Activated CD8-positive, alpha-beta memory T cell treated with anti-CD3 and anti-CD28 coated beads for 48 hours (primary cell): ENCODE measurements around the gene THYN1.

Source experiments
- DNase-seq, 3 experiments: peaks; one replicate each; pipeline ENCODE4 v3.0.0-alpha.2; 2020; ENCODE audit warnings: low read depth in 2 of 3, low spot score in 2 of 3

Gene THYN1

DNA sequence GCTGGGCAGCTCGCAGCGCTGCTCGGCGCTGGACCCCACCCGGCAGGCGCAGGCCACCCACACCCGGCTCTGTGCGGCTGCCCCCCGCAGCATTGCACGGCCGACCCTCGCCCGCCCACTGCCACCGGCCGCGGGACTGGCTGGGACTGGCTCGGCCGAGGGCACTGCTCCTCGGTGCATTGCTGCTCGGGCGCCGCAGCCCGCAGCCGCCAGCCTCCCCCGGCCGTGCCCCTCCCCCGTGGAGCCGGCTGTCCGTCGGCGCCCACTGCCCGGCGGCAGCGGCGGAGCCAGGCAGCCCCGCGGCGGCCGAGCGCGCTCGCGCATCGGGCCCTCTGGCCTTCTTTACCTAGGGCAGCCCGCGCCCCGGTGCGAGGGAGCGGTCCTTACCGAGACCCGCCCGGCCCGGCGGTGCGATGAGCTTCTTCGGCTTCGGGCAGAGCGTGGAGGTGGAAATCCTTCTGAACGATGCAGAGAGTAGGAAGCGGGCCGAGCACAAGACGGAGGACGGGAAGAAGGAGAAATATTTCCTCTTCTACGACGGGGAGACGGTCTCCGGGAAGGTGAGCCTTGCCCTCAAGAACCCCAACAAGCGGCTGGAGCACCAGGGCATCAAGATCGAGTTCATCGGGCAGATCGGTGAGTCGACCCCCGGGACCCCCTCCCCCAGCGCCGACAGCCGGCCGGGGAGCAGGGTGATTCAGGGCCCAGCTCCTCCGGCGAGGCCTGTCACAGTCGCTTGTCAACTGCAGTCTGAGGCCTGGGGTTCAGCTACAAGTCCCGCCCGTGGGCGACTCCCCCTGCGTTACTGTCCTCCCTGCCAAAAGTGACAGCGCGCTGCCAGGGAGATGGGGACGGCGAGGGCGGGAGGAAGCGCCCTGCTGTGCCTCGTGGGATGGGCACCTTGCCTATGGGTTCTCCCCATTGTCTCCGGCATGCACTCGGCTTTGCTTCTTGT is 28.2 kb downstream of the THYN1 start:
- peak; percentile 31 to 37 (median 31) for DNase-seq

DNA sequence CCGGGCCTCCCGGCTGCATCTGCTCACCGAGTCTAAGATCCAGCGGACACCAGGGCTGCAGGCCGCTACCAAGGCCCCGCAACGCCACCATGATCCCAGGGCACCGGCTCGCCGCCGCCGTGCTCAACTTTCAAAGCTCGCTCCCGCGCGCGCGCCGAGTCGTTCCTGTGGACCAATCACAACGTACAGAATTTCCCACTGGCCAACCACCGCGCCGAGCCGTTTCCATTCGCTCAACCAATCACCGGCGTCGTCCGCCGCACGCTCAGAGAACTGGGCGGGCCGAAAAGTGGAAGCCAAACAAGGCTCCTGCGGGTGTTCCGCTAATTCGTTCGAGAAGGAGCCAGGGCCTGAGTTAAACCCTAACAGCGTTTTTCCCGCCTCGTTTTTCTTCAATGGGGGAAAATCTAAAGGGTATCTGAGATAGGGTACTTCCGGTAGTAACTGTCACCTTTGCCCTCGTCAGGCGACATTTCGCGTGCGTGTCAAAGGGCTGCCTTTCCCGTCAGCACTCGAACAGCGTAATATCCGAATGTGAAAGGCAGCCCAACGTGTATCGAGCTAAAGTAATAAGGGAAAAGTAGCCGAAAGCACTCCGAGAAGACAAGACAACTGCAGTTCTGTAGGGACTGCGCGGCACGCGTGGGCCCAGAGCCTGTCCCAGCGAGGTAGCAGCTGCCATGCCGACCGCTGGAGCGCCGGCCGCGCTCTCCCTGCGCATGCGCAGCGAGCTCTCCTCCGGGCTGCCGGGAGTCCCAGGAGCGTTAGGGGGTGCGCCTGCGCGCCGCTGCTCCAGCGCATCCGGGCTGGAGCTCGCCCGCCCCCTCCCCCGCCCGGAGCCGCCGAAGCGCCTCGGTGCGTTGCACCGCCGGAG is 29.1 kb downstream of the THYN1 start, which contains the start of the genes NCAPD3 and VPS26B:
Gene NCAPD3 (minus strand): TSS at position 132 of the 874 bp plus-strand sequence. CDS start 41 bp downstream, at position 91.
Gene VPS26B (plus strand): TSS at position 836 of the 874 bp plus-strand sequence. CDS start 452 bp downstream, outside the sequence.
- DNase-seq: peak; percentile 89 to 95 (median 91)

DNA sequence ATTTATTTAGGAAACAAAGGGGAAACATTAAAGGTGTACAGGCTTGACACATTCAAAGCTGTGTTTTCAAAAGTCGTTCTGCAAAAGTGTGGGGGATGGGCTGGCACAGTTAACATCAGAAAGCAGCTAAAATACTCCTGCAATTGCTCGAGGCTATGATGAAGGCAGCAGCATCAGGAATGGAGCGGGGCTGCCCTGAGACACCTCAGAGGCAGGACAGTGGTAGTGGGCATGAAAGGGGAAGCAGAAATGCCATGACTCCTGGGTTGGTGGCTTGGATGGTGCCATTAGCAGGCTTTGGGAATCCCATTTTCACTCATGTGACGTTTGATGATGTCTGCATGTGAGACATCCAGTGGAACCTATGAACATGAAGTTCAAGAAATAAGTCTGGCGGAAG is 30.0 kb downstream of the THYN1 start:
- DNase-seq: no peak

DNA sequence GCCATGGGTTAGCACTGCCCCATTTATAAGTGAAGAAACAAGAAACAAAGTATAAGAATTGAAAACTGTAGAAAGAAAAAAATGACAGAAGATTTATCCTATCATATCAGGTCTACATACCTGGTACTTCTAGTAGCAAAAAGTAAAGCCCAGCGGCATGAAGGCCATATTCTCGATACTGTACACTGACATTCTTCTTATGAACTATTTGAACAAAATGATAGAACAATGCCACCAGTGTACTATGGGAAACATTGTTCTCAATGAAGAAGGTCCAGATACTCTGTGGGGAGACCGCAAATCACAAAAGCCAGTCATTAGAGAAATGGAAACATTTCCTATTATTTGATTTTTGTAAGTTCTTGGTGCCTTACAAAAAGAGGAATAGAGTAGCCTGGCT is 36.3 kb downstream of the THYN1 start:
- no peak for DNase-seq

DNA sequence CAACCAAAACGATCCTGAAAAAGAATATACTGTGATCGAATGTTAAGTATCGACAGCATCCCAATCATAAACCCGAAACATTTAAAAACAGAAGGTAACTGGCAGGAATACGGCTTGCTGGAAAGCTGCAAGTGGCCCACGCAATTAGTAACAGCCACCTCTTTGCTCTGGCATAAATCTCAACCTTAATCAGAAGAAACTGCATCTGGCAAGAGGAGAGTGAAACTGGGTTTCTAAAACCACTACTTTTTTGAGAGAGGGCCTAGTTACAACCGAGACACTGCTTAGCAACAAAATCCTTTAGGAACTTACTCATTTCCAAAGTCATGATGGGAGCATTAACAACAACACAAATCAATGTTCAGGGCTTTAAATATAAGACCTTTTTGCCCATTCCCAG is 37.3 kb downstream of the THYN1 start:
- no peak for DNase-seq

DNA sequence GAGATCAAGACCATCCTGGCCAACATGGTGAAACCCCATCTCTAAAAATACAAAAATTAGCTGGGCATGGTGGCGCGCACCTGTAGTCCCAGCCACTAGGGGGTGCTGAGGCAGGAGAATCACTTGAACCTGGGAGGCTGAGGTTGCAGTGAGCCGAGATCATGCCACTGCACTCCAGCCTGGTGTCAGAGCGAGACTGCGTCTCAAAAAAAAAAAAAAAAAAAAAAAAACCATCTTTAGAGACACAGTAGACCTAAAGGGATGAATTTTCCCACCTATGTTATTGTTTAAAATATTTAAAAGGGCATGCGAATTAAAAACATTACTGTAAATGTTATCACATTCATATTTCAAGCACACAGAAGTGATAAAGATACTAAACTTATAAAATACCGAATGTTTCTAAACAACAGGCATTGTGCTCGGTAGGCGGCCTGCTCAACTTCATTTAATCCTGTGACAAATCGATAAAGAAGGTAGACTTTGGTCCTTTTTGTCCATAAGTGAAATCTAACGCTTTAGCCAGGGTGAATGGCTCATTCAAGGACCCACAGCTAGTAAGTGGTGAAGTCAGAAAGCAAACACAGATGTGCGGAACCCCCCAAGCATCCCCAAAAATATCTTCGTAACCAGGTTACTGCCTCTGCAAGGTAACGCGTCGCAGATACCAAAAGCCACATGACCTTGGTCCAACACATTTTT is 45.5 kb downstream of the THYN1 start:
- DNase-seq: no peak

DNA sequence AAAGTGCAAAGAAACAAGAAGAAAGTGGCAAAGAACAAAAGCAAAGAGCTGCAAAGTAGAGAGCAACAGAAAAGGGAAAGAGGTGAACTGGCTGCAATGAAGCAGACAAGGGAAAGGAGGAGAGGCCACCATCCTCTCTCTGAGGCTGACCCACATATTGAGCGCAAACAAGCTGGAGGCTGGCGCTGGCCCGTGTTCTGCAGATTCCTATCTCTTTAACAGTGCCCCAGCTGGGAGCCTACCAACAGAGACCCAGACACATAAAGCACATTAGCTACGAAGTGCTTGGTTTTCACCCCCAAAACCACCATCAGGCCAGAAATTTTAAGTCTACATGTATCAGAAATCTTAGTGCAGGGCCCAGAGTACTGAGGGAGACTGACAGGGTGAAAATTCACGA is 47.0 kb downstream of the THYN1 start:
- no peak for DNase-seq

DNA sequence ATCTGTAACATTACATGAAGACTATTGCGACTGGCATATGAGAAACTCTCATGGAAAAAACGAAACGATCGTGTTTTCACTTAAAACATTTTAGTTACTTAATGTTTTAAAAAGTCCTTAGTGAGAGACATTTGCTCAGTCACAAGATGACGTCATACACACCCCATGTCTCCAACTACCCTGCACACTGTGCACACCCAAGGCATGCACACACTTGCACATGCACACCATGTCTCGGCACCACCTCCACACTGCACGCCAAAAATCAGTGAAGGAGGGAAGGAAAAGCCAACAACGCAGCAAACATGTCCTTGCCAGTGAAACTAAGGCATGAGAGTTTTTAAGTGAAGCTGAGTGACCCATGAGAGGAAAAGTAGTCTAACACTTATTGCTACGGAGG is 47.4 kb downstream of the THYN1 start:
- no peak for DNase-seq

DNA sequence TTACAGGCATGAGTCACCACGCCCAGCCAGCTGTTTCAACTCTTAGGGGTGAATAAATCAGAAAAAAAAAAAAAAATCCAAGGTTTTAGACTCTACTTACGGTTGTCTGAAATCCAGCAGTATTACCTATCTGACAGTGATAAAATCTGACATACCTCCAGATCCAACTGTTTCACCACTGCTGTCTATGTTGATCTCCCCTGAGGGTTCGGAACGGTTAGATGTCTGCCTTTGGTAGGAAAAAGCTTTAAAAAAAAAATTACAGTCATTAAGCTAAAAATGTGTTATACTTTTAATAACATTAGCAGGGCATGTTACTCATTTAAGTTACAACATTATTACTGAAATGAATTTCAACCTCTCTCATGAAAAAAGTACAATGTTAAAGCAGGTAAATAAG is 50.5 kb downstream of the THYN1 start:
- no peak for DNase-seq

DNA sequence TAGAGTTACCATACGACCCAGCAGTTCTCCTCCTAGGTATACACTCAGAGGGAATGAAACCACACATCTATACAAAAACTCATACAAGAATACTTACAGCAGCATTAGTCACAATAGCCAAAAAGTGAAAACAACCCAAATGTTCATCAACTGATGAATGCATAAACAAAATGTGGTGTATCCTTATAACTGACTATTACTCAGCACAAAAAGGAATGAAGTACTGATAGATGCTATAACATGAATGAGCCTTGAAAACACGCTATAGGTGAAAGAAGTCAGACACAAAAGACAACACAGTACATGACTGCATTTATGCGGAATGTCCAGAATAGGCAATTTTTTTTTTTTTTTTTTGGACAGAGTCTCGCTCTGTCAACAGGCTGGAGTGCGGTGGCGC is 52.5 kb downstream of the THYN1 start:
- no peak for DNase-seq

DNA sequence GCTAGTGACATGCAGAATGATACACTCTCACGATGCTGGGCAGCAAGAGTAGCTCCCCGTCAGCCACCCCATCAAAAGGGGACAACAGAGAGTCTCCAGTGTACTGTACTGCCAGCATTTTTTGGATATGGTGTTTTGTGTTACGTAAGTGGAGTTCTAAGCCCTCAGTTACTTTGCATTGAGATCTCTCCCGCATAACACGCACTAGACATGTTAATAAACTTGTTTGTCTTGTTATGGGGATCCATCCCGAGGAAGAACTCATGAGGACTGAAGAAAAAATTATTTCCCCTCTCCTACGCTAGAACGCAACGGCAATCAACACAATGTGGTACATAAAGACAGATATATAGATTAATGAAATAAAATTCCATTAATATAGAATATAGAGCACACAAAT is 53.6 kb downstream of the THYN1 start:
- no peak for DNase-seq
